ENCODE data around the gene CTNNA3. TPM values are rescaled to one million over a fixed set of nuclear protein-coding genes. Genes with fewer than 3 reads are reported as not detected.

CTNNA3 gene
- total RNA-seq, 4 donors from 2014 or later: 0.04 to 0.19 (median 0.11) TPM

DNA sequence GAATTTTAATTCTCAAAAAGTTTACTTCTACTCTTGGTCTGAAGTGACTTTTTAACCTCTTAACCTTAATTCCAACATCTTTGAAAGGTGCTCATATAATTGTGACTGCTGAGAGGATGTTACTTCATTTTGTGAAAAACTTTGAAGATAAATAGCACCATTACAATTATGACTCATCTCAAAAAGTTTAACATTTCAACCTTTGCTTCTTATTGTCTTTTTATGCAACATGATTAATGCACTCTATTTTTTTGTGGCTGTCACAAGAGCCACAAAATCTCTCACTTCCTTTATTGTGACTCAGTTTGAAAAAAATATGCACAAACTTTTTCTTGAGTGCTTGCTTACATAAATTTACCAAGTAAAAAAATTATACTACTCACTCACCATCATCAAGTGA is 387.1 kb downstream of the CTNNA3 start:
- H3K4me3 ChIP-seq (ENCODE audit: low read depth, poor library complexity, severe bottlenecking): no peak overlapping the region
- intact Hi-C loops (cut with DNase I; ENCODE audit: low total_unique reads): no loop called here
- TF ChIP-seq POLR2A (IDR thresholded peaks at IDR 0.05): no peak
- no peak for TF ChIP-seq CTCF (IDR thresholded peaks at IDR 0.05)
- no peak for DNase-seq (ENCODE audit: low spot score in 2 of 2)

DNA sequence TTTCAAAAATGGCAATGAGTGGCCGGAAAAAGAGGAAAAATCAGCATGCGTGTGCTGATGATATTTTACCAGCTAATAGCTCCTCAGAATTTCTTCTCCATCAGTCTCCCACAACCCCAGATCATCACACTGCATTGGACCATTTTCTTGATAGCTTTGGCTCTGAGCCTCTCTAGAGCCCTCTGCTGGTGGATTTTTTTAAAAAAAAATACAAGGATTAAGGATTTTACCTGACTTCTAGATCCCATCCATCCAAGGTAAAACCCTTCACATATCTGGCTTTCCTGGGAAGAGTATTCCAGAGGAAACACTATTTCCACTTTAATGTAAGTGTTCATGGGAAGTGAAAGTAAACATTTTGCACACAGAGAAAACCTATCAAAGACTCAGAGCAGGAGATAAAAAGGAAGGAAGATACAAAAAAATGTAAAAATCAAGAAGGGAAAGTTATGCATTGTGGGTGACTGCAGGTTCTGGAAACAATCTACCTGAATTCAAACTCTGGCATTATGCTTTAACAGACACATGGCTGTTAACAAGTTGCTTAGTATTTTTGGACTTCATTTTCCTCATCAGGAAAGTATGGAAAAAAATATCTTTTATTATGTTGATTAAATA is 389.3 kb downstream of the CTNNA3 start:
- TF ChIP-seq CTCF (IDR thresholded peaks at IDR 0.05) (no peak), POLR2A (IDR thresholded peaks at IDR 0.05) (no peak)
- H3K4me3 ChIP-seq (ENCODE audit: low read depth, poor library complexity, severe bottlenecking): no peak overlapping the region
- WGBS, 2 donors: 85 to 92% methylated on average over 2 of the region's 2 CpGs
- intact Hi-C loops (cut with DNase I; ENCODE audit: low total_unique reads): no loop called here
- DNase-seq (ENCODE audit: low spot score in 2 of 2): no peak

DNA sequence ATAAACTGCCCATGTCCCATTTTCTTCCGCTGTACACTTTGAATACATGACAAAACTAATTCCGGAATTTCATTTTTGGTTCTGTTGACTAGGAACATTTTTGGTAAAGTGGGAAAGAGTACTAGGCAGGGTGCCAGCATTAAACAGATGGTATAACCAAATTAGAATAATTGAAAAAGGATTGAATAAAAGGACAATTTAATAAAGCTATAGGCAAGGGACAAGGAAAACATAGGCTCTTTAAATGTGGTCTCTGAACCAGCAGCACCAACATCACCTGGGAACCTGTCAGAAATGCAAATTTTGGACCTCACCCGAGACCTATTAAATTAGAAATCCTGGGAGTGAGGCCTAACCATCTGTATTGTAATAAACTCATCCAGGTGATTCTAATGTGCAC is 393.3 kb downstream of the CTNNA3 start:
- 86 to 92% methylated on average over 3 of the region's 3 CpGs for WGBS, 2 donors
- DNase-seq (ENCODE audit: low spot score in 2 of 2): no peak
- no peak for TF ChIP-seq CTCF (IDR thresholded peaks at IDR 0.05)
- TF ChIP-seq POLR2A (IDR thresholded peaks at IDR 0.05): no peak
- H3K4me3 ChIP-seq (ENCODE audit: low read depth, poor library complexity, severe bottlenecking): no peak overlapping the region
- intact Hi-C loops (cut with DNase I; ENCODE audit: low total_unique reads): no loop called here

- 68 to 76% methylated on average over 1 of the region's 1 CpG for WGBS, 2 donors
- no peak for TF ChIP-seq POLR2A (IDR thresholded peaks at IDR 0.05)
- DNase-seq (ENCODE audit: low spot score in 2 of 2): no peak
- intact Hi-C loops (cut with DNase I; ENCODE audit: low total_unique reads): no loop called here
- no peak overlapping the region for H3K4me3 ChIP-seq (ENCODE audit: low read depth, poor library complexity, severe bottlenecking)
Observed at GRCh38 chr10:67299761-67300160, 396.2 kb downstream of the CTNNA3 start.

DNA sequence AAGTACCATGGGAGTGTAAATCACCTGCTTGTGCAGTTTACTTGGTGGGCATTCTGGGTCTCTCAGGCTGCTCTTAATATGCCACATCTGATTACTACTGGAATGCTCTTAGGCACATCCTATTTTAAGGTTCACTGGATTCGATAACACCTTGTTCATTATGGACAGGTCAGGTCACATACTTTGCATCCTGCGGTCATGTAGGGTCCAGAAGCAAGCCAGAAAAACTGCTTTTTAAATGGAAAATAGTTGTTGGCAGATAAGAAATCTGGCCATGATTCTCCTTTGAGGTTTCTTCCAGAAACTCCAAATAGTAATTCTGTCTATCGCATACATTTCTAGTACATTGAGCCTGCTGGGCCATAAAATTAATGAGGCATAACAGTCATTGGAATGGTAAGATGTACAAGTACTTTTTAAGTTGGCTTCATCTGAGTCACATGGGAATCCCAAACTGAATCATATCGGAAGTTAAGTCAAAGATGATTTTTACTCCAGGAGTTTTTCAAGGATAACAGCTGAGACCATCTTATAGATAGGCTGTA is 398.3 kb downstream of the CTNNA3 start:
- WGBS, 2 donors: 88% methylated on average over 4 of the region's 4 CpGs
- TF ChIP-seq CTCF (IDR thresholded peaks at IDR 0.05) (no peak), POLR2A (IDR thresholded peaks at IDR 0.05) (no peak)
- intact Hi-C loops (cut with DNase I; ENCODE audit: low total_unique reads): no loop called here
- no peak for DNase-seq (ENCODE audit: low spot score in 2 of 2)
- H3K4me3 ChIP-seq (ENCODE audit: low read depth, poor library complexity, severe bottlenecking): no peak overlapping the region

DNA sequence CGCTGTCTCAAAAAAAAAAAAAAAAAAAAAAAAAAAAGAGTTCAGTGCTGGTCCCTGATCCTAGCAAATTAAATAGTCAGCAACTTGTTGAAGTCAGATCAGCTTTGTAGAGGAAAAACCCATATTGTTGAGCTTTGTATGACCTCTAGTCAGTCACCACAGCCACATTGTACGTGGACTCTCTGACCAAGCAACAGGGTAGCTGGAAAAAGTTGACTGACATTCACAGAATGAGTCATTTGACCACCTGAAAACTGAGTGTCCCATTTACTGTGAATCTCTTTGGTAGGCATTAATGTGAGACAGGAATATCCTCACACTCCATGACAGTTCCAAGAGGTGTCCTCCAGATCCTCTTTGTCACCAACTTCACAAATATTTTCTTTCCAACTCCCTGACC is 399.1 kb downstream of the CTNNA3 start:
- no peak overlapping the region for H3K4me3 ChIP-seq (ENCODE audit: low read depth, poor library complexity, severe bottlenecking)
- TF ChIP-seq CTCF (IDR thresholded peaks at IDR 0.05): no peak
- TF ChIP-seq POLR2A (IDR thresholded peaks at IDR 0.05): no peak
- intact Hi-C loops (cut with DNase I; ENCODE audit: low total_unique reads): no loop called here
- no peak for DNase-seq (ENCODE audit: low spot score in 2 of 2)
- 79 to 86% methylated on average over 2 of the region's 2 CpGs for WGBS, 2 donors

Measured in lower leg skin (tissue), 4 donors.